ENCODE data around the gene LRRC3. TPM values are rescaled to one million over a fixed set of nuclear protein-coding genes. Genes with fewer than 3 reads are reported as not detected.

LRRC3 gene
- total and polyA plus RNA-seq, 4 donors: 0.63 to 5.3 (median 1.5) TPM

DNA sequence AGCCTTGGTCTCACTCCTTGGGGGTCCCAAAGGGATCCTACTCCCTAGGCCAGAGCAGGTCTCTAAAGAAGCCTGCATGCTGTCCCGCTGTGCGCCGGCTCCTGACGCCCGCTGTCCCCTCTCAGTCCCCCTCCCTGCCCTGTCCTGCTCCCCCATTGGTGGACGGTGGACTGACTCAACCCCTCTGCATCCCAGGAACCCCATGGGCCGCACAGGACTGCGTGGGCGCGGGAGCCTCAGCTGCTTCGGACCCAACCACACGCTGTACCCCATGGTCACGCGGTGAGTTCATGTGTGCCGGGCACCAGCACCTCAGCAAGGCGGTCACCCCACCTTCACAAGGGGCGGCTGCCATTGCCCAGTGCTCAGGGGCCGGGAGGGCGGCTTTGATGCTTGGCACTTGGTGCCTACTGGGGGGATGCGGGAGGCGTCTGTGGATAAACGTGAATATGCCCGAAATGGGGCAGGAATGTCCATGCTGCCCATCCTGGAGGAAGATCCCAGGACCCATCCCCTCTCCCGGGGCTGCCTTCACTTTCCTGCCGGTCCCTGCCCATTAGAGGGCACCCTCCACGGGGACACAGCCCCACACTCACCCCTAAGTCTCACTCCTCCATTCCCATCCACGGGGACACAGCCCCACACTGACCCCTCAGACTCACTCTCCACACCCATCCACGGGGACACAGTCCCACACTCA lies 20.2 kb upstream of the LRRC3 start:
- ATAC-seq (ENCODE audit: low FRiP score): no peak
- Histone ChIP-seq H3K4me3 (ENCODE audit: low read length in 2 of 2) (no peak overlapping the region), H3K9me3 (ENCODE audit: control insufficient read depth, low read length) (no peaks in the 10 kb centered on the region), H3K4me1 (ENCODE audit: control insufficient read depth in 1 of 2, insufficient read depth in 2 of 2, low read length in 2 of 2) (no peaks in the 10 kb centered on the region), H3K27ac (ENCODE audit: low read depth in 1 of 2, low read length in 2 of 2) (no peak overlapping the region), H3K27me3 (ENCODE audit: control insufficient read depth in 1 of 2, insufficient read depth in 2 of 2, low read length in 1 of 2) (no peaks in the 10 kb centered on the region), H3K36me3 (ENCODE audit: control insufficient read depth in 1 of 2, insufficient read depth in 2 of 2, low read length in 1 of 2) (no peaks in the 10 kb centered on the region)
- peak; percentile 46 to 62 for DNase-seq
- WGBS, 2 donors: 91 to 92% methylated on average over 28 of the region's 28 CpGs
- intact Hi-C loops (cut with DNase I): no loop called here

DNA sequence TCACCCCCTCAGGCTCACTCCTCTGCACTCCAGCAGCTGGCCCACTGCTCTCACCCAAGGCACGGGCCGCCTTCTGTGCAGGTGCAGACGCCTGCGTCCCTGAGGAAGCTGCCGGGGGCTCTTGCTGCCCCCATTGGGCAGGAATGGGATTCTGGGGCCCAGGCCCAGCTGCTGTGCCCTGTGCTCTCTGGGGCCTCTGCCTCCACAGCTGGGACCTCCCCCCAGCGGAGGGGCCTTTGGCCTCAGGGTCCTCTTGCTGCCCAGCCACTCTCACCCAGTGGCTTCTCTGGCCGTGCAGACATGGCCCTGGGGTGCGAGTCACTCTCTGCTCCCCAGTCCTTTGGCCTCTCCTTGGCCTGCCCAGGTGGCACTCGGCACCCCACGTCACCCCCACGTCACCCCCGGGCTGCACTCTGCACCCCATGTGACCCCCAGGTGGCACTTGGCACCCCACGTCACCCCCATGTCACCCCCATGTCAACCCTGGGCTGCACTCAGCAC lies 19.1 kb upstream of the LRRC3 start:
- intact Hi-C loops (cut with DNase I): no loop called here
- no peaks in the 10 kb centered on the region for H3K27me3 ChIP-seq (ENCODE audit: control insufficient read depth in 1 of 2, insufficient read depth in 2 of 2, low read length in 1 of 2)
- H3K27ac ChIP-seq (ENCODE audit: low read depth in 1 of 2, low read length in 2 of 2): no peak overlapping the region
- no peak overlapping the region for H3K4me3 ChIP-seq (ENCODE audit: low read length in 2 of 2)
- 93 to 95% methylated on average over 13 of the region's 13 CpGs for WGBS, 2 donors
- peak; percentile 37 to 46 for DNase-seq
- no peaks in the 10 kb centered on the region for H3K9me3 ChIP-seq (ENCODE audit: control insufficient read depth, low read length)
- H3K4me1 ChIP-seq (ENCODE audit: control insufficient read depth in 1 of 2, insufficient read depth in 2 of 2, low read length in 2 of 2): no peaks in the 10 kb centered on the region
- H3K36me3 ChIP-seq (ENCODE audit: control insufficient read depth in 1 of 2, insufficient read depth in 2 of 2, low read length in 1 of 2): no peaks in the 10 kb centered on the region
- no peak for ATAC-seq (ENCODE audit: low FRiP score)

GRCh38 chr21:44436958-44437357 lies 18.4 kb upstream of the LRRC3 start:
- 94 to 96% methylated on average over 18 of the region's 18 CpGs for WGBS, 2 donors

GRCh38 chr21:44437371-44437695 lies 18.0 kb upstream of the LRRC3 start:
- Histone ChIP-seq H3K27ac (ENCODE audit: low read depth in 1 of 2, low read length in 2 of 2) (no peak overlapping the region), H3K4me3 (ENCODE audit: low read length in 2 of 2) (no peak overlapping the region), H3K36me3 (ENCODE audit: control insufficient read depth in 1 of 2, insufficient read depth in 2 of 2, low read length in 1 of 2) (no peaks in the 10 kb centered on the region), H3K9me3 (ENCODE audit: control insufficient read depth, low read length) (no peaks in the 10 kb centered on the region), H3K4me1 (ENCODE audit: control insufficient read depth in 1 of 2, insufficient read depth in 2 of 2, low read length in 2 of 2) (no peaks in the 10 kb centered on the region), H3K27me3 (ENCODE audit: control insufficient read depth in 1 of 2, insufficient read depth in 2 of 2, low read length in 1 of 2) (no peaks in the 10 kb centered on the region)
- WGBS, 2 donors: 94 to 97% methylated on average over 5 of the region's 5 CpGs
- ATAC-seq (ENCODE audit: low FRiP score): no peak
- peak; percentile 28 to 43 for DNase-seq
- intact Hi-C loops (cut with DNase I): no loop called here

More at GRCh38 chr21:44436958-44437357, 18.4 kb upstream of the LRRC3 start:
- Histone ChIP-seq H3K27ac (ENCODE audit: low read depth in 1 of 2, low read length in 2 of 2) (no peak overlapping the region), H3K36me3 (ENCODE audit: control insufficient read depth in 1 of 2, insufficient read depth in 2 of 2, low read length in 1 of 2) (no peaks in the 10 kb centered on the region), H3K9me3 (ENCODE audit: control insufficient read depth, low read length) (no peaks in the 10 kb centered on the region), H3K4me1 (ENCODE audit: control insufficient read depth in 1 of 2, insufficient read depth in 2 of 2, low read length in 2 of 2) (no peaks in the 10 kb centered on the region), H3K27me3 (ENCODE audit: control insufficient read depth in 1 of 2, insufficient read depth in 2 of 2, low read length in 1 of 2) (no peaks in the 10 kb centered on the region), H3K4me3 (ENCODE audit: low read length in 2 of 2) (no peak overlapping the region)
- DNase-seq (peak; percentile 8 to 53), ATAC-seq (ENCODE audit: low FRiP score) (no peak)
- intact Hi-C loops (cut with DNase I): no loop called here

DNA sequence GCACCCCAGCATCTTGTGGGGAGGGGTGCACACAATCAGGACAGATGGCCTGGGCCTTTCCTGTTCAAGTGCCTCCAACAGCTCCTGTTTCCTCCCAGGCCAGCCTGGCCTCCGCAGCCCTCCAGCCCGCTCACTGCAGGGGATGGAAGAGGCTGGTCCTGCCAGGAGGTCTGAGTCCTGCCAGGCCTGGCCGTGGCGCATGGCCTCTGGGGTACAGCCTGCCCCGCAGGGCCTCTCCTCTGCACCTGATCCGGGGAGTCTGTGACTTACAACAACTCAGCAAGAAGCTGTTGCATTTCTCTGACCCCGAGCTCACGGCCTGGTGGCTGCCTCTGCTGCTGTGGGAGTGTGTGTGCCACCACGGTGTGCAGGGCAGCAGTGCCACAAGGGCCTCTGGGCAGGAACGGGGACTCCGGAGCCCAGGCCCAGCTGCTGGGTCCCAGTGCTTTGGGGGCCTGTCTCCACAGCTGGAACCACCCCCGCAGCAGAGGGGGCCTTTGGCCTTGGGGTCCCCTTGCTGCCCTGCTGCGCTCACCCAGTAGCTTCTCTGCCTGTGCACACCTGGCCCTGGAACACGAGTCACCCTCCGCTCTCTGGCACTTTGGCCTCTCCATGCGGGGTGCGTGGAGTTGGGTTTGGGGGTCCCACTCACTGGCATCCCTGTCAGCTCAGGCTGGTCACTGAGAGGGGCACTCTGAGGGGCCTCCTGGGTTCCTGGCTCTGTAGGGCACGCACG lies 17.4 kb upstream of the LRRC3 start:
- no peak overlapping the region for H3K27ac ChIP-seq (ENCODE audit: low read depth in 1 of 2, low read length in 2 of 2)
- no peaks in the 10 kb centered on the region for H3K9me3 ChIP-seq (ENCODE audit: control insufficient read depth, low read length)
- WGBS, 2 donors: 86 to 91% methylated on average over 19 of the region's 19 CpGs
- no peaks in the 10 kb centered on the region for H3K36me3 ChIP-seq (ENCODE audit: control insufficient read depth in 1 of 2, insufficient read depth in 2 of 2, low read length in 1 of 2)
- no peak for ATAC-seq (ENCODE audit: low FRiP score)
- peak; percentile 35 to 64 for DNase-seq
- no peak overlapping the region for H3K4me3 ChIP-seq (ENCODE audit: low read length in 2 of 2)
- H3K4me1 ChIP-seq (ENCODE audit: control insufficient read depth in 1 of 2, insufficient read depth in 2 of 2, low read length in 2 of 2): no peaks in the 10 kb centered on the region
- no peaks in the 10 kb centered on the region for H3K27me3 ChIP-seq (ENCODE audit: control insufficient read depth in 1 of 2, insufficient read depth in 2 of 2, low read length in 1 of 2)
- intact Hi-C loops (cut with DNase I): no loop called here

DNA sequence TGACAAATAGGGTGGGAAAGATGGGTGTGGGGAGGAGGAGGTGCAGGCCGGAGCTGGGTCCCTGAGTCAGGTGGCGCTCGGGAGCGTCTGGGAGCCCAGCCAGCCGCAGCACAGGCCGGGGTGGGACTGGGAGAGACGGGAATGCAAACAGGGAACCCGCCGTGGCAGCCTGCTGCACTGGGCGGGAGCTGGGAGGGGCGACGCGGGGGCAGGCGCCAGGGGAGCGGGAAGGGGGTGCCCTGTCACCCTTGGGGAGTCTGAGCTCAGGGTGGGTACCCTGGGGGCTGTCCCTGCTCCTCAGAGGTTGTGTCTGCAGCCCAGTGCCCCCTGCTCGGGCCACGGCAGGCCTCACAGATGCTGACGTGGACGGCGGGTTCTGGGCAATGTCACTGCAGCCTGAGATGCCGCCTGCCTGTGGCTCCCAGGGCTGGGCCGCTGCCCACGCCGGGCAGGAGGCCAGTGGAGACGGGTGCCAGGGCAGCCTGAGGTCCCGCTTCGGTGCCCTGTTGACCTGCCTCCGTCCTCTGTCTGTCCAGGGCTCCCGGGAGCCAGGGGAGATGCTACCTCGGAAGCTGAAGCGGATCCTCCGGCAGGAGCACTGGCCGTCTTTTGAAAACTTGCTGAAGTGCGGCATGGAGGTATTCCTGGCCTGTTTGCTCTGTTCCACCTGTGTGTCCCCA lies 16.6 kb upstream of the LRRC3 start:
- Histone ChIP-seq H3K27me3 (ENCODE audit: control insufficient read depth in 1 of 2, insufficient read depth in 2 of 2, low read length in 1 of 2) (no peaks in the 10 kb centered on the region), H3K9me3 (ENCODE audit: control insufficient read depth, low read length) (no peaks in the 10 kb centered on the region), H3K36me3 (ENCODE audit: control insufficient read depth in 1 of 2, insufficient read depth in 2 of 2, low read length in 1 of 2) (no peaks in the 10 kb centered on the region), H3K27ac (ENCODE audit: low read depth in 1 of 2, low read length in 2 of 2) (no peak overlapping the region), H3K4me1 (ENCODE audit: control insufficient read depth in 1 of 2, insufficient read depth in 2 of 2, low read length in 2 of 2) (no peaks in the 10 kb centered on the region), H3K4me3 (ENCODE audit: low read length in 2 of 2) (no peak overlapping the region)
- intact Hi-C loops (cut with DNase I): no loop called here
- 8 to 11% methylated on average over 25 to 34 of the region's 34 CpGs for WGBS, 2 donors
- peak; percentile 51 to 74 for DNase-seq
- peak; percentile 35 for ATAC-seq (ENCODE audit: low FRiP score)

DNA sequence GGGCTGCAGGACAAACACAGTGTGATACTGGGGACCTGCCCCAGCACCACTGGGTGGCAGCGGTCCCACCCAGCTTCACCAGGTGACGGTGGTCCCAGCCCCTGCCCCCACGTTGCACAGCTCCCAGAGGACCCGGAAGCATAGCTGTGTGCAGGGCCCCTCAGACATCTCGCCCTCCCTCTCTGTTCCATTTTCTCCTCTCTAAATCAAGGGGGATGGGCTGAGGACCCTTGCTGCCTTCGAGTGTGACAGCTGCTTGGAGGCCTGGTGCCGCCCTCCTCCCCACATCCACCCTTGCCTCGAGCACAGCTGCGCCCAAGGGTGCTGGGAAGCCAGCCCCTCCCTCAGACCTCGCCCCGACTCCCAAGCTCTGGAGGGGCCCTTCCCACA lies 16.1 kb upstream of the LRRC3 start:
- Histone ChIP-seq H3K27ac (ENCODE audit: low read depth in 1 of 2, low read length in 2 of 2) (no peak overlapping the region), H3K27me3 (ENCODE audit: control insufficient read depth in 1 of 2, insufficient read depth in 2 of 2, low read length in 1 of 2) (no peaks in the 10 kb centered on the region), H3K4me1 (ENCODE audit: control insufficient read depth in 1 of 2, insufficient read depth in 2 of 2, low read length in 2 of 2) (no peaks in the 10 kb centered on the region), H3K4me3 (ENCODE audit: low read length in 2 of 2) (no peak overlapping the region), H3K9me3 (ENCODE audit: control insufficient read depth, low read length) (no peaks in the 10 kb centered on the region), H3K36me3 (ENCODE audit: control insufficient read depth in 1 of 2, insufficient read depth in 2 of 2, low read length in 1 of 2) (no peaks in the 10 kb centered on the region)
- ATAC-seq (ENCODE audit: low FRiP score): no peak
- peak; percentile 38 to 51 for DNase-seq
- WGBS, 2 donors: 84 to 85% methylated on average over 11 of the region's 11 CpGs
- intact Hi-C loops (cut with DNase I): no loop called here

DNA sequence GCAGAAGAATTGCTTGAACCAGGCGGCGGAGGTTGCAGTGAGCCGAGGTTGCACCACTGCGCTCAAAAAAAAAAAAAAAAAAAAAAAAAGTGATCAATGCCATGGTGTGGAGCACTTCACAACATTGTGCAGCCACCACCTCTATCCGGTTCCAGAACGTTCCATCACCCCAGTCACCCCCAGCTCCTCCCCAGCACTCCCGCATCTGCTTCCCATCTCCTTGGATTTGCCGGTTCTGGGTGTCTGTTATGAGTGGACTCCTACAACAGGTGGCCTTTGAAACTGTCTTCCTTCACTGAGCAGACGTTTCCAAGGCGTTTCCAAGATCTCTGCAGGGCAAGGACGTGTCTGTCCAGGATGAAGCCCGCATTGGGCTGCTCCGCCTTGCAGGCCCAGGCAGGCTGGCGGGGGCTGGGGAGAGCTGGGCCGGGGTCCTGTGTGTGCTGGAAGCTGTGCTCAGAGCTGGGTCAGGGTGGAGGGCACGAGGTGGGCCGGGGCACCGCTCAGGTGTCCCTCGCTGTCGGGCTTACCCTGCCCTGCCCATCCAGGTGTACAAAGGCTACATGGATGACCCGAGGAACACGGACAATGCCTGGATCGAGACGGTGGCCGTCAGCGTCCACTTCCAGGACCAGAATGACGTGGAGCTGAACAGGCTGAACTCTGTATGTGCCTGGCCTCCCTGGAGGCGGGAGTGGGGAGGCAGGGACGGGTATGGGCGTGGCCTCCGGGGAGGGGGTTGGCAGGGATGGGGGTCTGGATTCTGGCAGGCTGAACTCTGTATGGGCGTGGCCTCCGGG lies 14.9 kb upstream of the LRRC3 start:
- 91 to 95% methylated on average over 31 to 32 of the region's 33 CpGs for WGBS, 2 donors
- intact Hi-C loops (cut with DNase I): no loop called here
- no peaks in the 10 kb centered on the region for H3K9me3 ChIP-seq (ENCODE audit: control insufficient read depth, low read length)
- H3K27me3 ChIP-seq (ENCODE audit: control insufficient read depth in 1 of 2, insufficient read depth in 2 of 2, low read length in 1 of 2): no peaks in the 10 kb centered on the region
- no peak overlapping the region for H3K4me3 ChIP-seq (ENCODE audit: low read length in 2 of 2)
- peak; percentile 50 to 70 for DNase-seq
- no peak for ATAC-seq (ENCODE audit: low FRiP score)
- no peaks in the 10 kb centered on the region for H3K36me3 ChIP-seq (ENCODE audit: control insufficient read depth in 1 of 2, insufficient read depth in 2 of 2, low read length in 1 of 2)
- no peak overlapping the region for H3K27ac ChIP-seq (ENCODE audit: low read depth in 1 of 2, low read length in 2 of 2)
- H3K4me1 ChIP-seq (ENCODE audit: control insufficient read depth in 1 of 2, insufficient read depth in 2 of 2, low read length in 2 of 2): no peaks in the 10 kb centered on the region

Measured in aorta (tissue), 5 donors.